Endothelial cell (in vitro differentiated cells): ENCODE results near the gene COL5A2. TPM values are rescaled to one million over a fixed set of nuclear protein-coding genes. Genes with fewer than 3 reads are reported as not detected.

ENCODE experiments used
- DNase-seq: peaks from one replicate; pipeline ENCODE4 v3.0.0; 2021; ENCODE audit warnings: low spot score
- H3K27ac Mint-ChIP-seq: one replicate; pipeline ENCODE4 v1.8.0; 2021; ENCODE audit warnings: mixed read lengths, inconsistent platforms; ENCODE audit not compliant: unreplicated experiment
- H3K27me3 Mint-ChIP-seq: one replicate; pipeline ENCODE4 v1.8.0; 2021; ENCODE audit warnings: mild to moderate bottlenecking, moderate library complexity, mixed read lengths, inconsistent platforms; ENCODE audit not compliant: unreplicated experiment
- H3K36me3 Mint-ChIP-seq: one replicate; pipeline ENCODE4 v1.8.0; 2021; ENCODE audit warnings: mild to moderate bottlenecking, low read depth, mixed read lengths, inconsistent platforms; ENCODE audit not compliant: unreplicated experiment
- H3K4me1 Mint-ChIP-seq: one replicate; pipeline ENCODE4 v1.8.0; 2021; ENCODE audit warnings: mild to moderate bottlenecking, mixed read lengths, inconsistent platforms; ENCODE audit not compliant: unreplicated experiment
- H3K4me3 Mint-ChIP-seq: one replicate; pipeline ENCODE4 v1.8.0; 2021; ENCODE audit warnings: mild to moderate bottlenecking, mixed read lengths, inconsistent platforms; ENCODE audit not compliant: unreplicated experiment
- H3K9me3 Mint-ChIP-seq: one replicate; pipeline ENCODE4 v1.8.0; 2021; ENCODE audit warnings: mixed read lengths, inconsistent platforms; ENCODE audit not compliant: unreplicated experiment
- total RNA-seq: library from RNA; stranded (reverse); fragmentation: NEBNext Ultra II Directional; extraction: Animal tissue kit (Norgen Biotek cat#: 25700); gene quantifications from one replicate; pipeline ENCODE4 v1.2.1, GENCODE V29; 2021; ENCODE audit not compliant: unreplicated experiment
- TF ChIP-seq, protein P1 (sequence below): fragments of 200-600 bp; sonication (generic); IDR thresholded peaks from one replicate; pipeline ENCODE4 v1.5.0; 2021; ENCODE audit warnings: antibody characterized with exemption; ENCODE audit not compliant: unreplicated experiment

The COL5A2 gene
- total RNA-seq, 1 donor from 2014 or later, result 243 TPM

DNA sequence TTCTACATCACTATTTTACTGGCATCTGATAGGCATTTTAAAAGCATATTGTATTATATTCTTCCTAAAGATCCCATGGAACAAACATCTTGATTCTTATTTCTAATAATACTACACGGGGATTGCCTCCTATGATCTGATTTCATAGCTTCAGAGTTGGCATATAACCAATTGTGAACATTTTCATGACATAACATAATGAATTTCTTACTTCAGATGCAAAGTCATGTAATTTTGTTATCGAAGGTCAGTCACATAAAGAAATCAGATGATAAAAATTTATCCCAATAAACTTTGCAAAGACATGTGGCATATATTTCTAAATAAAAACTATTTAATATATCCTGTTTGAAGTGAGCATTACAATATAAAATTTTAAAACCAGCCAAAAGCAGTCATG is 93.3 kb downstream of the COL5A2 start:
- Mint-ChIP-seq H3K36me3 (peaks cover 8% of the 10 kb centered on the region), H3K4me1 (no peaks in the 10 kb centered on the region), H3K27ac (no peak overlapping the region), H3K27me3 (no peaks in the 10 kb centered on the region), H3K4me3 (no peak overlapping the region), H3K9me3 (no peaks in the 10 kb centered on the region)
- no peak for DNase-seq
- TF ChIP-seq, protein P1, sequence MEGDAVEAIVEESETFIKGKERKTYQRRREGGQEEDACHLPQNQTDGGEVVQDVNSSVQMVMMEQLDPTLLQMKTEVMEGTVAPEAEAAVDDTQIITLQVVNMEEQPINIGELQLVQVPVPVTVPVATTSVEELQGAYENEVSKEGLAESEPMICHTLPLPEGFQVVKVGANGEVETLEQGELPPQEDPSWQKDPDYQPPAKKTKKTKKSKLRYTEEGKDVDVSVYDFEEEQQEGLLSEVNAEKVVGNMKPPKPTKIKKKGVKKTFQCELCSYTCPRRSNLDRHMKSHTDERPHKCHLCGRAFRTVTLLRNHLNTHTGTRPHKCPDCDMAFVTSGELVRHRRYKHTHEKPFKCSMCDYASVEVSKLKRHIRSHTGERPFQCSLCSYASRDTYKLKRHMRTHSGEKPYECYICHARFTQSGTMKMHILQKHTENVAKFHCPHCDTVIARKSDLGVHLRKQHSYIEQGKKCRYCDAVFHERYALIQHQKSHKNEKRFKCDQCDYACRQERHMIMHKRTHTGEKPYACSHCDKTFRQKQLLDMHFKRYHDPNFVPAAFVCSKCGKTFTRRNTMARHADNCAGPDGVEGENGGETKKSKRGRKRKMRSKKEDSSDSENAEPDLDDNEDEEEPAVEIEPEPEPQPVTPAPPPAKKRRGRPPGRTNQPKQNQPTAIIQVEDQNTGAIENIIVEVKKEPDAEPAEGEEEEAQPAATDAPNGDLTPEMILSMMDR, result no peak

DNA sequence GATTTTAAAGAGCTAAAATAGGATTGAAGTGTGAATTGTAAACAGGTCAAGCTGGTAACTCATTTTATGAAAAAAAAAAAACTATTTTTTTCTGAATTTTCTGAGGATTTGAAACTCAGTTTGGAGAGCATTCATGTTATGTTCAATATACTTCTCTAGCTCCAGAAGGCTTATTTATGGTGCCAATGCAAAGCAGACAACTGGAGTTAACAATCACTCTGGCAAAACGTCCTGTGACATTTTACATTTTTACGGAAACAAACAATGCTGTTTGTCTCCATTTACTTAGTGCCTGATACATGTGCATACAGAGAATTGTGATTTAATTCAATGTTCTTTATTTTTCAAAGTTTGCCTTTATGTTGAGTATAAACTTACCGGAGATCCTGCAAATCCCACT is 96.0 kb downstream of the COL5A2 start:
- Mint-ChIP-seq H3K9me3 (no peaks in the 10 kb centered on the region), H3K4me1 (no peaks in the 10 kb centered on the region), H3K4me3 (no peak overlapping the region), H3K27ac (no peak overlapping the region), H3K36me3 (no peaks in the 10 kb centered on the region), H3K27me3 (no peaks in the 10 kb centered on the region)
- TF ChIP-seq, protein P1, result no peak
- DNase-seq, result no peak

DNA sequence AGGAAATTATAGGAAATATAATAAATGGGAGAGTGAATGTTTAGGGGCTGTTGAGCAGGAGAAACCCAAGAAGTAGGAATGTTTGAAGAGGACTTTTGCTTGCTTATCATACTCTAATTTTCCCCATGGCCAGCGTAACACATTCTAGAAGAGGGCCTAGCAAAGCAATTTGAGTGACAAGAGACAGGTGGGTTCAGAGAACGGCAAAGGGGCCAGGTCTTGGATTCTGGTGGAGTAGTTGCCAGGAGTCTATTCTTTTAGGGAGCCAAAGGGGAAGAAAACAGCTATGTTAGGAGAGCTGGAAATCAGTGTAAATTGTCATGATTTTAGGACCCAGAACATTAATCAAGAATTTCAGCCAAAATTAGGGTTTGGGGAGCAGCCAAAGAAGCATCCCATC is 96.5 kb downstream of the COL5A2 start:
- H3K9me3 Mint-ChIP-seq, result no peaks in the 10 kb centered on the region
- no peaks in the 10 kb centered on the region for H3K27me3 Mint-ChIP-seq
- no peaks in the 10 kb centered on the region for H3K4me1 Mint-ChIP-seq
- TF ChIP-seq, protein P1, result no peak
- no peak for DNase-seq
- H3K4me3 Mint-ChIP-seq, result no peak overlapping the region
- H3K27ac Mint-ChIP-seq, result no peak overlapping the region
- no peaks in the 10 kb centered on the region for H3K36me3 Mint-ChIP-seq

DNA sequence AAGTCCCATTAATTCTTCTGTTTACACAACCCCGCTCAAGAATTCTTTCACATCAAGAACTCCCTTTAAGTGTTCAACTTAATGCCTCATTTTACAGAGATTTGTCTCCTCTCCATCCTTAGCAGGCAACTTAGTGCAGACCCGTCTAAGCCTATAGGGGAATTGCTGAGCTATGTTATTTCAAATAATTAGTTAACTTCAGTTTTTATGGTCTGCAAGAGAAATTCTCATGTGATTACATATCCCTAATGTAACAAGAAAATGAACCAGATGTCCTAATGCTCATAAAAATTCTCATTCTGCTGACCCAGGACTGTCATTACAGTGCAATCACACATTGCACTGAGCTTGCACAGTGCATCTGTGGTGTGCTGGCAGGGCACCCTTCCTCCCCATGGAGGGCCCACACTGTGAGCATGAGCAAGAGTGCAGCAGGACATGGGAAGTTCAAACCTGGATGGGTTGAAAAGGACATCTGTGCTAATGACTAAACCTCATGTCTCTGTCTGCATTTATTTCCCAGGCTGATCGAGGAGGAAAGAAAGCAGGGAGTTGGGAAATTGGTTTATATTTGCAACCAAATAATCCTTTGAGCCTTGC is 97.1 kb downstream of the COL5A2 start:
- Mint-ChIP-seq H3K4me1 (no peaks in the 10 kb centered on the region), H3K27ac (no peak overlapping the region), H3K4me3 (no peak overlapping the region), H3K36me3 (peaks cover 2% of the 10 kb centered on the region), H3K9me3 (no peaks in the 10 kb centered on the region), H3K27me3 (no peaks in the 10 kb centered on the region)
- no peak for DNase-seq
- TF ChIP-seq, protein P1, result no peak

DNA sequence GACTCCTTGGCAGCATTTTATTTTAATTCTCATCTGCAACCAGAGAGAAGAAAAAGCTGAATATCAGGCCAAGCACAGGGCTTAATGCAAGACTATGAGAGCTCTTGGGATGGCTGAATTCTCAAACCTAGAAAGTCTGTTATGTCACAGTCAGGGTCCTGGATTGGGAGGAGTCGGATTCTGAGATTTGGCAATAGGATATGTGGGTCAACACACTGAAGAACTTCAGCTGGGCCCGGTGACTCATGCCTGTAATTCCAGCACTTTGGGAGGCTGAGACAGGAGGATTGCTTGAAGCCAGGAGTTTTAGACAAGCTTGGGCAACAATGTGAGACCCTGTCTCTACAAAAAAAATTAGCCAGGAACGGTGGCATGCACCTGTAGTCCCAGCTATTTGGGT is 103.0 kb downstream of the COL5A2 start:
- H3K27ac Mint-ChIP-seq, result no peak overlapping the region
- DNase-seq, result no peak
- no peak overlapping the region for H3K4me3 Mint-ChIP-seq
- H3K4me1 Mint-ChIP-seq, result no peaks in the 10 kb centered on the region
- TF ChIP-seq, protein P1, result no peak
- peaks cover 5% of the 10 kb centered on the region for H3K9me3 Mint-ChIP-seq
- no peaks in the 10 kb centered on the region for H3K27me3 Mint-ChIP-seq
- peaks cover 15% of the 10 kb centered on the region for H3K36me3 Mint-ChIP-seq
